ENCODE measurements around the gene PI4KB. TPM values are rescaled to one million over a fixed set of nuclear protein-coding genes. Genes with fewer than 3 reads are reported as not detected.

The PI4KB gene
- total and polyA plus RNA-seq, 2 of the 13 experiments (the other 11 are each of a cell fraction or from before 2014, with no cell fraction given) = 19.5 to 29.3 TPM

DNA sequence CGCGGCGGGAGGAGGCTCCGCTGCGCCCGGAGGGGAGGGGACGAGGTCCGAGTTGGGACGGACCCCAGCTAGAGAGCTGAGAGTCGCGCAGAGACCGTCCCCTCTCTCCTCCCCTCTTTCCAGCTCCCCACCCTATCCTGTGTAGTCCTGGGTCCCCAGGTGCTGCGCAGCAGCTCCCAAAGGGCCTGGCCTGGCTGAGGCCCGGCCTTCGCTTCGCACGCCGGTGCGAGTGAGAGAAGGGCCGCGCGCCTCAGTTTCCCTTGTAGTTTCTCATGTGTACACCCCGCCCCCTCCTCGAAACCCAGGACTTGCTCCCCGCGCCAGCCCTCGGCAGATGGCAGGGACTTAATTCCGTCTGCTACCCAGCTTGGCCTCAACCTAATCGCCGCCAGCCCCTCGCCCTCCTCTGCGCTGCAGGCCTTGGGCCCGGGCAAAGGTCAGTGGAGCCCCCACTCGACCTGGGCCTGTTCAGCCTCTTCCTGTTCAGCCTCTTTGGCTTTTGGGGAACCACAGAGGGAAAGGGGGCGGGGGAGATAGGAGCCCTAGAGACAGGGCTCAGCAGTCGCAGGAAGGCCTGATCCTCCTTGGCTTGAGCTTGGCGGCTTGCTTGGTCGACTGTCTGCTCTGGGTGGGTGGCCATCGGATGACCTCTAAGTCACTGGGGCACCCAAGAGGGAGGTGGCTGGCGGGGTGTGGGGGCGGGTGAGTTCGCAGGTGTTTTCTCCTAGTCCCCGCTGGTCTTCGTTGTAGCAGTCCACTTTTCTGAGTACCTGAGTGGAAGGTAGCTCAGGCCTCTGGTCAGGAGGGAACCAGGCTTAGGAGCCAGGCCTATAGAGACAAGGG, 44.1 kb downstream of the PI4KB start (continued):
- TF ChIP-seq, protein P1, sequence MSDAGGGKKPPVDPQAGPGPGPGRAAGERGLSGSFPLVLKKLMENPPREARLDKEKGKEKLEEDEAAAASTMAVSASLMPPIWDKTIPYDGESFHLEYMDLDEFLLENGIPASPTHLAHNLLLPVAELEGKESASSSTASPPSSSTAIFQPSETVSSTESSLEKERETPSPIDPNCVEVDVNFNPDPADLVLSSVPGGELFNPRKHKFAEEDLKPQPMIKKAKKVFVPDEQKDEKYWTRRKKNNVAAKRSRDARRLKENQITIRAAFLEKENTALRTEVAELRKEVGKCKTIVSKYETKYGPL (CRISPR knock-in tag; IDR thresholded peaks at IDR 0.05) = no peak
- TF ChIP-seq KAT8 (CRISPR knock-in tag; IDR thresholded peaks at IDR 0.05) (no peak), EEA1 (CRISPR knock-in tag; IDR thresholded peaks at IDR 0.05; ENCODE audit: borderline replicate concordance) (no peak), HOXA7 (CRISPR knock-in tag; IDR thresholded peaks at IDR 0.05) (no peak), ZNF547 (CRISPR knock-in tag; IDR thresholded peaks at IDR 0.05) (no peak), RAD51 (IDR thresholded peaks at IDR 0.05; ENCODE audit: borderline replicate concordance) (no peak), SCMH1 (CRISPR knock-in tag; IDR thresholded peaks at IDR 0.05; ENCODE audit: borderline replicate concordance) (no peak), SMAD3 (CRISPR knock-in tag; IDR thresholded peaks at IDR 0.05) (no peak), PPARG (CRISPR knock-in tag; conservative IDR thresholded peaks at IDR 0.05) (no peak), NFE2 (CRISPR knock-in tag; IDR thresholded peaks at IDR 0.05) (no peak), ELF1 (CRISPR knock-in tag; IDR thresholded peaks at IDR 0.05) (peak; percentile 50), RBM22 (optimal IDR thresholded peaks at IDR 0.05; ENCODE audit: low read length) (no peak), ZNF256 (CRISPR knock-in tag; conservative IDR thresholded peaks at IDR 0.05) (no peak), FOXP1 (IDR thresholded peaks at IDR 0.05) (no peak), FOXP1 (CRISPR knock-in tag; IDR thresholded peaks at IDR 0.05) (no peak), SNAI1 (CRISPR knock-in tag; IDR thresholded peaks at IDR 0.05; ENCODE audit: borderline replicate concordance) (no peak), TBP (CRISPR knock-in tag; IDR thresholded peaks at IDR 0.05) (no peak), ZNF747 (CRISPR knock-in tag; IDR thresholded peaks at IDR 0.05; ENCODE audit: borderline replicate concordance) (no peak), RFX3 (CRISPR knock-in tag; IDR thresholded peaks at IDR 0.05) (no peak), SSRP1 (CRISPR knock-in tag; IDR thresholded peaks at IDR 0.05) (no peak), SRSF9 (IDR thresholded peaks at IDR 0.05; ENCODE audit: borderline replicate concordance, insufficient read depth, low read depth, low read length, poor library complexity, severe bottlenecking) (no peak), CBX2 (IDR thresholded peaks at IDR 0.05; ENCODE audit: low read depth, low read length) (no peak), CBX2 (CRISPR knock-in tag; IDR thresholded peaks at IDR 0.05; ENCODE audit: low read depth) (no peak), AGO1 (IDR thresholded peaks at IDR 0.05; ENCODE audit: low read depth, low read length, poor library complexity, severe bottlenecking) (peak; percentile 32), SIN3A (IDR thresholded peaks at IDR 0.05; ENCODE audit: borderline replicate concordance, low read depth, low read length) (no peak), ZSCAN31 (CRISPR knock-in tag; IDR thresholded peaks at IDR 0.05; ENCODE audit: low read depth) (peak; percentile 82), ZBTB21 (CRISPR knock-in tag; IDR thresholded peaks at IDR 0.05) (no peak), PAX8 (CRISPR knock-in tag; IDR thresholded peaks at IDR 0.05; ENCODE audit: borderline replicate concordance) (no peak)
- TF ChIP-seq, protein P2, sequence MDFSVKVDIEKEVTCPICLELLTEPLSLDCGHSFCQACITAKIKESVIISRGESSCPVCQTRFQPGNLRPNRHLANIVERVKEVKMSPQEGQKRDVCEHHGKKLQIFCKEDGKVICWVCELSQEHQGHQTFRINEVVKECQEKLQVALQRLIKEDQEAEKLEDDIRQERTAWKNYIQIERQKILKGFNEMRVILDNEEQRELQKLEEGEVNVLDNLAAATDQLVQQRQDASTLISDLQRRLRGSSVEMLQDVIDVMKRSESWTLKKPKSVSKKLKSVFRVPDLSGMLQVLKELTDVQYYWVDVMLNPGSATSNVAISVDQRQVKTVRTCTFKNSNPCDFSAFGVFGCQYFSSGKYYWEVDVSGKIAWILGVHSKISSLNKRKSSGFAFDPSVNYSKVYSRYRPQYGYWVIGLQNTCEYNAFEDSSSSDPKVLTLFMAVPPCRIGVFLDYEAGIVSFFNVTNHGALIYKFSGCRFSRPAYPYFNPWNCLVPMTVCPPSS (IDR thresholded peaks at IDR 0.05) = no peak
- TF ChIP-seq, protein P3, sequence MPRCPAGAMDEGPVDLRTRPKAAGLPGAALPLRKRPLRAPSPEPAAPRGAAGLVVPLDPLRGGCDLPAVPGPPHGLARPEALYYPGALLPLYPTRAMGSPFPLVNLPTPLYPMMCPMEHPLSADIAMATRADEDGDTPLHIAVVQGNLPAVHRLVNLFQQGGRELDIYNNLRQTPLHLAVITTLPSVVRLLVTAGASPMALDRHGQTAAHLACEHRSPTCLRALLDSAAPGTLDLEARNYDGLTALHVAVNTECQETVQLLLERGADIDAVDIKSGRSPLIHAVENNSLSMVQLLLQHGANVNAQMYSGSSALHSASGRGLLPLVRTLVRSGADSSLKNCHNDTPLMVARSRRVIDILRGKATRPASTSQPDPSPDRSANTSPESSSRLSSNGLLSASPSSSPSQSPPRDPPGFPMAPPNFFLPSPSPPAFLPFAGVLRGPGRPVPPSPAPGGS (CRISPR knock-in tag; IDR thresholded peaks at IDR 0.05) = no peak

All from HepG2 (cell line).